ENCODE measurements around the gene SLN. TPM values are rescaled to one million over a fixed set of nuclear protein-coding genes. Genes with fewer than 3 reads are reported as not detected.

SLN gene
- total RNA-seq, 1 donor from 2014 or later = not detected

DNA sequence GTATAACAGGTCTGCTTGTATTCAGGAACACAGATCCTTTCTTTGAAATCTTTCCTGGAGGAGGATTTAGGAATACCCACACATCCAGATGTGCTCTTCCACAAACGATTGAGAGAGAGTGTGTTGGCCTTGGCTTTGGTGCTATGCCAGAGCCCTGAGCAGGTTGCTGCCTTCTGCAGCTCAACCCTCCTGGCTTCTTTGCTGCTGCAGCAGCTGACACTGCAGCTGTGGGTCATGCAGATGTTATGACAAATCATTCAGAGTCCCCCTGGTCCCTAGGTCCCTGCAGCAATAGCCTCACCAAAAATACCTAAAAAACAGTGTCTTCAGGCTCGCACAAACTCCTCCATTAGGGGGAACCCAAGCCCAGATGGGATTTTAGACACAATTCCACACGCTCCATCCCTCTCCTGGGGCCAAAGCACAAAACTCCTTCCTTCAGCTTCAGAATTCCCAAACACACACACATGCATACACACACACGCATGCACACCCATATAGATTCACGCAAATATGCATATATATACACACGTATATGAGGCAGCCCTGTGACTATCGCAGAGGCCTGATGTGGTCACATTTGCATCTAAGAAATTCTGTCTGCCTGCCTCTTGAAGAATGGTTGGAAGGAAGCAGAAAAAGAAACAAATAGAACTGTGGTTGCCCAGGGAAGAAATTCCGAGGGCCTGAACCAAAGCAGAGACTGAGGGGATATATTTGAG lies 35.4 kb downstream of the SLN start:
- DNase-seq (ENCODE audit: low spot score) = no peak
- H3K4me2 ChIP-seq = no peak overlapping the region
- no peak overlapping the region for H2AFZ ChIP-seq (replicated peaks)
- no peaks in the 10 kb centered on the region for H4K20me1 ChIP-seq (ENCODE audit: low read depth)
- no peak overlapping the region for H3K27ac ChIP-seq
- H3K9me3 ChIP-seq (ENCODE audit: low read depth) = no peaks in the 10 kb centered on the region
- Mint-ChIP-seq H3K4me3 (no peak overlapping the region), H3K9me3 (peaks cover 3% of the 10 kb centered on the region), H3K27ac (no peak overlapping the region), H3K4me1 (peaks cover 7% of the 10 kb centered on the region), H3K36me3 (no peaks in the 10 kb centered on the region), H3K27me3 (ENCODE audit: insufficient read depth, low read depth) (no peaks in the 10 kb centered on the region)
- H3K4me3 ChIP-seq = no peak overlapping the region
- H3F3A ChIP-seq (ENCODE audit: low read depth) = no peaks in the 10 kb centered on the region
- H3K36me3 ChIP-seq = no peaks in the 10 kb centered on the region
- no peaks in the 10 kb centered on the region for H3K4me1 ChIP-seq
- no peak overlapping the region for H3K9ac ChIP-seq
- TF ChIP-seq EZH2 (IDR thresholded peaks at IDR 0.05) = no peak
- TF ChIP-seq, protein P1, sequence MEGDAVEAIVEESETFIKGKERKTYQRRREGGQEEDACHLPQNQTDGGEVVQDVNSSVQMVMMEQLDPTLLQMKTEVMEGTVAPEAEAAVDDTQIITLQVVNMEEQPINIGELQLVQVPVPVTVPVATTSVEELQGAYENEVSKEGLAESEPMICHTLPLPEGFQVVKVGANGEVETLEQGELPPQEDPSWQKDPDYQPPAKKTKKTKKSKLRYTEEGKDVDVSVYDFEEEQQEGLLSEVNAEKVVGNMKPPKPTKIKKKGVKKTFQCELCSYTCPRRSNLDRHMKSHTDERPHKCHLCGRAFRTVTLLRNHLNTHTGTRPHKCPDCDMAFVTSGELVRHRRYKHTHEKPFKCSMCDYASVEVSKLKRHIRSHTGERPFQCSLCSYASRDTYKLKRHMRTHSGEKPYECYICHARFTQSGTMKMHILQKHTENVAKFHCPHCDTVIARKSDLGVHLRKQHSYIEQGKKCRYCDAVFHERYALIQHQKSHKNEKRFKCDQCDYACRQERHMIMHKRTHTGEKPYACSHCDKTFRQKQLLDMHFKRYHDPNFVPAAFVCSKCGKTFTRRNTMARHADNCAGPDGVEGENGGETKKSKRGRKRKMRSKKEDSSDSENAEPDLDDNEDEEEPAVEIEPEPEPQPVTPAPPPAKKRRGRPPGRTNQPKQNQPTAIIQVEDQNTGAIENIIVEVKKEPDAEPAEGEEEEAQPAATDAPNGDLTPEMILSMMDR (IDR thresholded peaks at IDR 0.05) = no peak
- H3K27me3 ChIP-seq = no peaks in the 10 kb centered on the region
- H3K79me2 ChIP-seq (ENCODE audit: low read depth) = no peaks in the 10 kb centered on the region

DNA sequence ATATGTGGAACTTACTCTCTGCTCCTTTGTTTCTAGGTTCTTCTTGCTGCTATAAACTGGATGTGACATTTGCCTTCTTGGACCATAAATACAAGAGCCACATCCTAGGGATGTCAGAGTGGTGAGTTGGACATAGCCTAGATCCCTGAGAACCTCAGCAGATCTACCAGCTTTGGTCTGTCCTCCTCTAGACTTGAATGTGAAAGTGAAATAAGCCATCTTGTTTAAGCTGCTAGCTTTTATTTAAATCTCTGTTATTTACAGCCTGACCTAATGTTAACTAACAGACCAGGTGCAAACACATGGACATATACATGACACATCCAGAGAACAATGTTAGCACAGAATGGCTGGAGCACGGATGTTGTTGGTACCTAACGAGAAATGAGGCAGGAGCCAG lies 36.0 kb downstream of the SLN start:
- Histone ChIP-seq H4K20me1 (ENCODE audit: low read depth) (no peaks in the 10 kb centered on the region), H3K79me2 (ENCODE audit: low read depth) (no peaks in the 10 kb centered on the region), H3K9me3 (ENCODE audit: low read depth) (no peaks in the 10 kb centered on the region), H3K4me2 (no peak overlapping the region), H3K4me3 (no peak overlapping the region), H3K9ac (no peak overlapping the region), H3K36me3 (no peaks in the 10 kb centered on the region), H3K4me1 (no peaks in the 10 kb centered on the region), H3F3A (ENCODE audit: low read depth) (no peaks in the 10 kb centered on the region), H3K27ac (no peak overlapping the region), H3K27me3 (no peaks in the 10 kb centered on the region), H2AFZ (replicated peaks) (no peak overlapping the region)
- H3K27ac Mint-ChIP-seq = no peak overlapping the region
- peaks cover 7% of the 10 kb centered on the region for H3K4me1 Mint-ChIP-seq
- peaks cover 3% of the 10 kb centered on the region for H3K9me3 Mint-ChIP-seq
- TF ChIP-seq EZH2phosphoT487 (IDR thresholded peaks at IDR 0.05) = no peak
- TF ChIP-seq, protein P1 (IDR thresholded peaks at IDR 0.05) = no peak
- TF ChIP-seq EZH2 (IDR thresholded peaks at IDR 0.05) = no peak
- H3K4me3 Mint-ChIP-seq = no peak overlapping the region
- DNase-seq (ENCODE audit: low spot score) = no peak
- no peaks in the 10 kb centered on the region for H3K27me3 Mint-ChIP-seq (ENCODE audit: insufficient read depth, low read depth)
- no peaks in the 10 kb centered on the region for H3K36me3 Mint-ChIP-seq

DNA sequence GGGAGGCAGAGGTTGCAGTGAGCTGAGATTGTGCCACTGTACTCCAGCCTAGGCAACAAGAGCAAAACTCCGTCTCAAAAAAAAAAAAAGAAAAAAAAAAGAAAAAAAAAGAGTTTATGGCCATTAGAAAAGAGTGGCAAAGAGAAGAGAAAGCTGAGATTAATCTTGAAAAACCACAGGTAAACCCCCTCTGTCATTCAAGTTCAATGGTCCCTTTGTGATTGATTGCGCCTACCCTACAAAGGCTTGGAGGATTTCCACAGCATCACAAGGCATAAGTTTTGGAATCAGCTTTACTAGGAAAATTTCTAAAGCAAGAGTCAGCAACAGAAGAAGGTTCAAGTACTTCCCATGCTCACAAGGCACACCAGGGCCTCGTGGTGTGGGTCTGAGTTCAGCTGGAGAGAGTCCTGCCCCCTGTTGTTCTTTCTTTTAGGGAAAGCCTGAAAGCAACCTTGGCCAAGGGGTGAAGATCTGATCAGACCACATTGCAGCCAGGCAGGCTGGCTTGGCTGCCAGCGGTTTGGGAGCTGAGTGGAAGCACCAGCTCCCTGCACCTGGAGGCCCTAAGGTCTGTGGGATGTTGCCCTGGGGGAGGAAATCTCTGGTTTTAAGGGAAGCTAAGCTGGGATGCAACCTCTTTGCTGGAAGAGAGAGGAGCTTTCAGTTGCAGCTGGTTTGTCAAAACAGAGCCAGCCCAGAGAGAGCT lies 41.8 kb downstream of the SLN start:
- no peaks in the 10 kb centered on the region for H3K27me3 Mint-ChIP-seq (ENCODE audit: insufficient read depth, low read depth)
- H3K79me2 ChIP-seq (ENCODE audit: low read depth) = no peaks in the 10 kb centered on the region
- no peak for DNase-seq (ENCODE audit: low spot score)
- no peak overlapping the region for H3K4me3 ChIP-seq
- no peaks in the 10 kb centered on the region for H3K27me3 ChIP-seq
- no peak for TF ChIP-seq EZH2phosphoT487 (IDR thresholded peaks at IDR 0.05)
- no peaks in the 10 kb centered on the region for H4K20me1 ChIP-seq (ENCODE audit: low read depth)
- no peaks in the 10 kb centered on the region for H3K36me3 ChIP-seq
- no peak overlapping the region for H3K4me3 Mint-ChIP-seq
- H3K36me3 Mint-ChIP-seq = no peaks in the 10 kb centered on the region
- peaks cover 5% of the 10 kb centered on the region for H3K4me1 ChIP-seq
- H3K27ac Mint-ChIP-seq = no peak overlapping the region
- H3F3A ChIP-seq (ENCODE audit: low read depth) = no peaks in the 10 kb centered on the region
- H3K27ac ChIP-seq = no peak overlapping the region
- H3K9ac ChIP-seq = no peak overlapping the region
- H3K9me3 Mint-ChIP-seq = peaks cover 3% of the 10 kb centered on the region
- H2AFZ ChIP-seq (replicated peaks) = no peak overlapping the region
- no peak overlapping the region for H3K4me2 ChIP-seq
- peaks cover 30% of the 10 kb centered on the region for H3K4me1 Mint-ChIP-seq
- no peaks in the 10 kb centered on the region for H3K9me3 ChIP-seq (ENCODE audit: low read depth)

DNA sequence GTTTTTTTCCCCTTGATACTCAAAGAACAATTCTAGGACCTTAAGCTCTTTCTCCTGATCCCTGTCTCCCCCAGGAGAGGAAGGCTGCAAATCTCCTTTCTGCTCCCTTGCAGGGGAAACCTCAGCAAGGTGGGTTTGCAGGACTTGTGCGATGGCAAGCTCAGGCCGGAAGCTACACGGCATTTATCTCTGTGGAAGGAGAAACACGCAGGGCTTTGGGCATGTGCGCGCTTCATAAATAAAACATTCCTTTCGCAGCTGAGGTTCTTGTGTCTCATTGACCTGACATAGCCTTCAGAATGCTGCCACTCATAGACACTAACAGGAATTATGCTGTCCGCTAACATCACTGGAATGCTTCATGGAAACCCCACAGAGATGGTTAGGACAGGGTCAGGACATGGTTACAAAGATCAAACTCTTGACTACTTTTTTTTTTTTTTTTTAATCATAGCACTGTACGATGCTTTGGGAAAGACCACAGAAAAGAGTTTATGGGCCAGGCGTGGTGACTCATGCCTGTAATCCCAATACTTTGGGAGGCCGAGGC lies 42.6 kb downstream of the SLN start:
- H3K4me1 Mint-ChIP-seq = peaks cover 37% of the 10 kb centered on the region
- H3K36me3 Mint-ChIP-seq = no peaks in the 10 kb centered on the region
- no peak for TF ChIP-seq EZH2phosphoT487 (IDR thresholded peaks at IDR 0.05)
- TF ChIP-seq, protein P1 (IDR thresholded peaks at IDR 0.05) = no peak
- no peak for TF ChIP-seq EZH2 (IDR thresholded peaks at IDR 0.05)
- H3K27ac Mint-ChIP-seq = no peak overlapping the region
- H3K4me3 ChIP-seq = no peak overlapping the region
- H2AFZ ChIP-seq (replicated peaks) = no peak overlapping the region
- H3K4me2 ChIP-seq = no peak overlapping the region
- no peaks in the 10 kb centered on the region for H3F3A ChIP-seq (ENCODE audit: low read depth)
- no peaks in the 10 kb centered on the region for H4K20me1 ChIP-seq (ENCODE audit: low read depth)
- H3K27me3 ChIP-seq = no peaks in the 10 kb centered on the region
- H3K4me1 ChIP-seq = peaks cover 5% of the 10 kb centered on the region
- H3K27ac ChIP-seq = no peak overlapping the region
- H3K4me3 Mint-ChIP-seq = no peak overlapping the region
- DNase-seq (ENCODE audit: low spot score) = no peak
- no peak overlapping the region for H3K9ac ChIP-seq
- H3K9me3 ChIP-seq (ENCODE audit: low read depth) = no peaks in the 10 kb centered on the region
- H3K79me2 ChIP-seq (ENCODE audit: low read depth) = no peaks in the 10 kb centered on the region
- no peaks in the 10 kb centered on the region for H3K27me3 Mint-ChIP-seq (ENCODE audit: insufficient read depth, low read depth)
- H3K9me3 Mint-ChIP-seq = no peaks in the 10 kb centered on the region
- no peaks in the 10 kb centered on the region for H3K36me3 ChIP-seq
